H9 (cell line): ENCODE measurements around the gene ETHE1. TPM values are rescaled to one million over a fixed set of nuclear protein-coding genes. Genes with fewer than 3 reads are reported as not detected.

Experiments used
- DNase-seq: peaks from one replicate; pipeline ENCODE4 v3.0.0-alpha.2; 2017
- H2AFZ ChIP-seq: one replicate; pipeline ENCODE4 v1.6.1; 2013; ENCODE audit warnings: mild to moderate bottlenecking, low read length, control low read depth, moderate library complexity
- H2AK5ac ChIP-seq: 2 replicates; pipeline ENCODE4 v1.6.1; 2013; ENCODE audit warnings: low read length, control low read depth, mixed read lengths; ENCODE audit not compliant: insufficient read length
- H2BK120ac ChIP-seq: one replicate; pipeline ENCODE4 v1.6.1; 2013; ENCODE audit warnings: low read depth, mild to moderate bottlenecking, low read length, control low read depth, inconsistent platforms; ENCODE audit not compliant: poor library complexity, severe bottlenecking
- H2BK12ac ChIP-seq: 2 replicates; pipeline ENCODE4 v1.6.1; 2013; ENCODE audit warnings: low read length, control low read depth, mixed read lengths, low read depth; ENCODE audit not compliant: insufficient read length
- H2BK15ac ChIP-seq: 2 replicates; pipeline ENCODE4 v1.6.1; 2013; ENCODE audit warnings: low read depth, low read length, control low read depth
- H2BK20ac ChIP-seq: one replicate; pipeline ENCODE4 v1.6.1; 2013; ENCODE audit warnings: low read depth, mild to moderate bottlenecking, low read length, control low read depth, inconsistent platforms; ENCODE audit not compliant: poor library complexity, severe bottlenecking
- H2BK5ac ChIP-seq: 2 replicates; pipeline ENCODE4 v1.6.1; 2013; ENCODE audit warnings: low read length, control low read depth, mixed read lengths; ENCODE audit not compliant: insufficient read length
- H3K14ac ChIP-seq: 2 replicates; pipeline ENCODE4 v1.6.1; 2013; ENCODE audit warnings: low read length, control low read depth; ENCODE audit not compliant: insufficient read depth
- H3K18ac ChIP-seq: 2 replicates; pipeline ENCODE4 v1.6.1; 2013; ENCODE audit warnings: low read depth, mild to moderate bottlenecking, mixed read lengths, low read length, control low read depth; ENCODE audit not compliant: insufficient read length
- H3K23ac ChIP-seq: 2 replicates; pipeline ENCODE4 v1.6.1; 2013; ENCODE audit warnings: low read length, control low read depth, mixed read lengths, low read depth; ENCODE audit not compliant: insufficient read length
- H3K23me2 ChIP-seq: 2 replicates; pipeline ENCODE4 v1.6.1; 2013; ENCODE audit warnings: low read depth, mild to moderate bottlenecking, mixed read lengths, low read length, control low read depth; ENCODE audit not compliant: insufficient read length, poor library complexity, severe bottlenecking
- H3K27ac ChIP-seq: 2 replicates; pipeline ENCODE4 v1.5.1; 2013; ENCODE audit warnings: low read length, control low read depth, mixed read lengths, low read depth; ENCODE audit not compliant: insufficient read length
- H3K27me3 ChIP-seq: 2 replicates; pipeline ENCODE4 v1.6.1; 2013; ENCODE audit warnings: low read length, control low read depth, inconsistent platforms; ENCODE audit not compliant: insufficient read depth
- H3K4ac ChIP-seq: 2 replicates; pipeline ENCODE4 v1.6.1; 2013; ENCODE audit warnings: low read depth, mild to moderate bottlenecking, control low read depth, inconsistent platforms, low read length, moderate library complexity
- H3K4me1 ChIP-seq: 2 replicates; pipeline ENCODE4 v1.6.1; 2013; ENCODE audit warnings: low read length, control low read depth, inconsistent platforms; ENCODE audit not compliant: insufficient read depth
- H3K4me2 ChIP-seq: 2 replicates; pipeline ENCODE4 v1.6.1; 2013; ENCODE audit warnings: low read length, control low read depth, mixed read lengths; ENCODE audit not compliant: insufficient read length, insufficient read depth
- H3K56ac ChIP-seq: 2 replicates; pipeline ENCODE4 v1.6.1; 2013; ENCODE audit warnings: low read depth, mild to moderate bottlenecking, mixed read lengths, low read length, control low read depth; ENCODE audit not compliant: insufficient read length
- H3K79me1 ChIP-seq: 2 replicates; pipeline ENCODE4 v1.6.1; 2013; ENCODE audit warnings: low read depth, mild to moderate bottlenecking, moderate library complexity, low read length, control low read depth, inconsistent platforms; ENCODE audit not compliant: insufficient read depth, poor library complexity, severe bottlenecking
- H3K79me2 ChIP-seq: 2 replicates; pipeline ENCODE4 v1.6.1; 2013; ENCODE audit warnings: low read length, control low read depth, inconsistent platforms; ENCODE audit not compliant: insufficient read depth
- H3K9ac ChIP-seq: 2 replicates; pipeline ENCODE4 v1.6.1; 2013; ENCODE audit warnings: low read length, control low read depth, mixed read lengths; ENCODE audit not compliant: insufficient read length; ENCODE audit errors: extremely low read depth
- H3K9me3 ChIP-seq: one replicate; pipeline ENCODE4 v1.6.1; 2013; ENCODE audit warnings: low read depth, low read length, inconsistent platforms; ENCODE audit not compliant: control insufficient read depth
- H3T11ph ChIP-seq: one replicate; pipeline ENCODE4 v1.6.1; 2013; ENCODE audit warnings: mild to moderate bottlenecking, low read length, control low read depth, inconsistent platforms
- H4K20me1 ChIP-seq: one replicate; pipeline ENCODE4 v1.6.1; 2013; ENCODE audit not compliant: control insufficient read depth, insufficient read length, insufficient read depth
- H4K5ac ChIP-seq: 2 replicates; pipeline ENCODE4 v1.6.1; 2013; ENCODE audit warnings: low read depth, mild to moderate bottlenecking, mixed read lengths, low read length, control low read depth; ENCODE audit not compliant: insufficient read length
- H4K8ac ChIP-seq: replicated peaks from 2 replicates; pipeline ENCODE4 v1.6.1; 2013; ENCODE audit warnings: low read length, control low read depth, mixed read lengths, low read depth; ENCODE audit not compliant: insufficient read length
- H4K91ac ChIP-seq: 2 replicates; pipeline ENCODE4 v1.6.1; 2013; ENCODE audit warnings: low read depth, mild to moderate bottlenecking, moderate library complexity, mixed read lengths, low read length, control low read depth; ENCODE audit not compliant: insufficient read length
- H3K27ac Mint-ChIP-seq, 3 experiments: 2 replicates in 2 of 3; 3 replicates in 1 of 3; pipeline ENCODE4 v1.8.0; 2020 to 2021; ENCODE audit warnings: mixed read lengths in 3 of 3, mild to moderate bottlenecking in 1 of 3, moderate library complexity in 1 of 3
- H3K27me3 Mint-ChIP-seq: 2 replicates; pipeline ENCODE4 v1.8.0; 2021; ENCODE audit warnings: low read depth, mild to moderate bottlenecking, moderate library complexity, mixed read lengths
- H3K36me3 Mint-ChIP-seq, 3 experiments: 2 replicates in 2 of 3; 3 replicates in 1 of 3; pipeline ENCODE4 v1.8.0; 2020 to 2021; ENCODE audit warnings: low read depth in 3 of 3, mixed read lengths in 3 of 3; ENCODE audit not compliant: insufficient read depth in 1 of 3
- H3K4me1 Mint-ChIP-seq, 2 experiments: 2 replicates each; pipeline ENCODE4 v1.8.0; 2020; ENCODE audit warnings: mixed read lengths in 2 of 2
- H3K4me3 Mint-ChIP-seq, 2 experiments: 2 replicates in 1 of 2; 3 replicates in 1 of 2; pipeline ENCODE4 v1.8.0; 2020 to 2021; ENCODE audit warnings: mild to moderate bottlenecking in 2 of 2, mixed read lengths in 2 of 2, moderate library complexity in 1 of 2
- H3K9me3 Mint-ChIP-seq, 2 experiments: 2 replicates in 1 of 2; 3 replicates in 1 of 2; pipeline ENCODE4 v1.8.0; 2020; ENCODE audit warnings: mild to moderate bottlenecking in 2 of 2, mixed read lengths in 2 of 2, moderate library complexity in 1 of 2
- CTCF ChIP-seq: fragments of 200-600 bp; sonication (generic); conservative IDR thresholded peaks from 3 replicates; pipeline ENCODE4 v1.8.0; 2021; ENCODE audit warnings: antibody characterized with exemption, mild to moderate bottlenecking
- WGBS: extraction: QIAGEN DNeasy Blood & Tissue Kit; methylation state at CpG from one replicate; pipeline ENCODE4 v1.1.7; 2013; ENCODE audit warnings: missing lambda C conversion rate, low lambda C conversion rate, mixed read lengths; ENCODE audit not compliant: insufficient read length; ENCODE audit errors: extremely low coverage; 5-methylcytosine and 5-hydroxymethylcytosine counted together
- total RNA-seq: library from RNA; stranded (reverse); gene quantifications from 2 replicates; pipeline ENCODE4 v1.2.1, GENCODE V29; 2021

Gene ETHE1
- total RNA-seq, 1 experiment from 2014 or later = 18.8 TPM

DNA sequence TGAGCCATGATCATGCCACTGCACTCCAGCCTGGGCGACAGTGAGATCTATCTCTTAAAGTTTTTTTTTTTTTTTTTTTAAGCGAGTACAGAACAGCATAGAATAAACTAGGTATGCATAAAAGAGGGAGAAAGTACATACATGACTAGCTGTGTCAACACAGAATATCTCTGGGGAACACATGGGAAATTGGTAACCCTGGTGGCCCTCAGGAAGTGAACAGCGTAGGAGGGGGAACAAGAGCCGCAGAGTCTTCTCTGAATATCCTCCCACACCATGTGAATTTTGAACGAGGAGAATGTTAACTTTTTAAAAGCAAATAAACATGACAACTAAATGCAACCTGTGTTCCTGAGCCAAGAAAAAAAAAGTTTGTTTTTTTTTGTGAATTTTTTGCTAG lies 37.7 kb downstream of the ETHE1 start:
- Histone ChIP-seq H4K8ac (no peak overlapping the region), H4K20me1 (no peaks in the 10 kb centered on the region), H3K9me3 (no peaks in the 10 kb centered on the region), H3K79me2 (no peaks in the 10 kb centered on the region), H3K4me1 (no peaks in the 10 kb centered on the region), H3K4ac (no peak overlapping the region), H4K5ac (no peak overlapping the region), H3K27ac (no peak overlapping the region), H2BK12ac (no peak overlapping the region), H3T11ph (no peak overlapping the region), H3K14ac (no peak overlapping the region), H3K79me1 (no peaks in the 10 kb centered on the region), H3K27me3 (no peaks in the 10 kb centered on the region), H2BK15ac (no peak overlapping the region), H2BK20ac (no peak overlapping the region), H2BK5ac (no peak overlapping the region), H2AK5ac (no peak overlapping the region), H3K23me2 (no peaks in the 10 kb centered on the region), H3K23ac (no peak overlapping the region), H3K9ac (no peak overlapping the region), H3K18ac (no peak overlapping the region), H3K4me2 (no peak overlapping the region), H3K56ac (no peak overlapping the region), H2BK120ac (no peak overlapping the region), H2AFZ (no peak overlapping the region), H4K91ac (no peak overlapping the region)
- peaks cover under 1 to 2% of the 10 kb centered on the region in 2 experiments; a peak in 2 of 4 replicates for H3K4me1 Mint-ChIP-seq
- no peaks in the 10 kb centered on the region for H3K9me3 Mint-ChIP-seq
- no peak for DNase-seq
- H3K27me3 Mint-ChIP-seq = no peaks in the 10 kb centered on the region
- H3K27ac Mint-ChIP-seq = no peak overlapping the region
- H3K4me3 Mint-ChIP-seq = no peak overlapping the region
- no peak for TF ChIP-seq CTCF
- peaks cover 0 to 4% (median 0%) of the 10 kb centered on the region in 3 experiments; a peak in 2 of 7 replicates for H3K36me3 Mint-ChIP-seq
- no CpG with 5 or more reads among the region's 5 CpGs for WGBS
